GM21526 (cell line): ENCODE results near the gene CENPA.

ENCODE experiments used
- ATAC-seq: cut with Tn5 transposase; IDR thresholded peaks from one replicate; pipeline ENCODE4 v1.9.1; 2021; ENCODE audit warnings: moderate library complexity; ENCODE audit not compliant: unreplicated experiment, low FRiP score

The CENPA gene

GRCh38 chr2:26838121-26838906 lies 52.5 kb downstream of the CENPA start:
- ATAC-seq = no peak

GRCh38 chr2:26840937-26841610 lies 55.2 kb downstream of the CENPA start:
- no peak for ATAC-seq

- ATAC-seq = no peak
These were observed 57.2 kb downstream of the CENPA start for GRCh38 chr2:26843041-26843440.
